Measurements from ENCODE around the gene FRRS1L.

DNA sequence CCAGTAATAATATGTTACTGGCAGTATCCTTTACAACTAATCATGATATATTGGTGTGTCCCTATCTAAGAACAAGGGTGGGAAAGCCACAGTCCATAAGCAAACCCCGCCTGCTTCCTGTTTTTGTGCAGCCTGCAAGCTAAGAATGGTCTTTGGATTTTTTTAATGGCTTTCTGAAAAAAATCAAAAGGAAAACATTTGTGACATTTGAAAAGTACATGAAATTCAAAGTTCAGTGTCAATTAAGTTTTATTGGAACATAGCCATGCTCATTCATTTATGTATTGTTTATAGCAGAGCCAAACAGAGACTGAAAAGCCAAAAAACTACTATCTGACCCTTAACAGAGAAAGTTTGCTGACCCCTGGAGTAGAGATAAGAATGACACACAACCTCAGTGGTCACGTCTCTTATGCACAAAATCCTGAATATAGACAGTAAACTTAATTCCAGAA, 34.5 kb downstream of the FRRS1L start:
- TF ChIP-seq NFIC (IDR thresholded peaks at IDR 0.05) (no peak), EGR1 (IDR thresholded peaks at IDR 0.05) (no peak), TAF1 (IDR thresholded peaks at IDR 0.05; ENCODE audit: low read depth) (no peak), RAD21 (IDR thresholded peaks at IDR 0.05; ENCODE audit: low read depth) (no peak), CREB1 (IDR thresholded peaks at IDR 0.05; ENCODE audit: low read depth) (no peak), CEBPB (IDR thresholded peaks at IDR 0.05) (no peak), ZBTB7A (IDR thresholded peaks at IDR 0.05; ENCODE audit: low read depth) (no peak)
- TF ChIP-seq, protein P1, sequence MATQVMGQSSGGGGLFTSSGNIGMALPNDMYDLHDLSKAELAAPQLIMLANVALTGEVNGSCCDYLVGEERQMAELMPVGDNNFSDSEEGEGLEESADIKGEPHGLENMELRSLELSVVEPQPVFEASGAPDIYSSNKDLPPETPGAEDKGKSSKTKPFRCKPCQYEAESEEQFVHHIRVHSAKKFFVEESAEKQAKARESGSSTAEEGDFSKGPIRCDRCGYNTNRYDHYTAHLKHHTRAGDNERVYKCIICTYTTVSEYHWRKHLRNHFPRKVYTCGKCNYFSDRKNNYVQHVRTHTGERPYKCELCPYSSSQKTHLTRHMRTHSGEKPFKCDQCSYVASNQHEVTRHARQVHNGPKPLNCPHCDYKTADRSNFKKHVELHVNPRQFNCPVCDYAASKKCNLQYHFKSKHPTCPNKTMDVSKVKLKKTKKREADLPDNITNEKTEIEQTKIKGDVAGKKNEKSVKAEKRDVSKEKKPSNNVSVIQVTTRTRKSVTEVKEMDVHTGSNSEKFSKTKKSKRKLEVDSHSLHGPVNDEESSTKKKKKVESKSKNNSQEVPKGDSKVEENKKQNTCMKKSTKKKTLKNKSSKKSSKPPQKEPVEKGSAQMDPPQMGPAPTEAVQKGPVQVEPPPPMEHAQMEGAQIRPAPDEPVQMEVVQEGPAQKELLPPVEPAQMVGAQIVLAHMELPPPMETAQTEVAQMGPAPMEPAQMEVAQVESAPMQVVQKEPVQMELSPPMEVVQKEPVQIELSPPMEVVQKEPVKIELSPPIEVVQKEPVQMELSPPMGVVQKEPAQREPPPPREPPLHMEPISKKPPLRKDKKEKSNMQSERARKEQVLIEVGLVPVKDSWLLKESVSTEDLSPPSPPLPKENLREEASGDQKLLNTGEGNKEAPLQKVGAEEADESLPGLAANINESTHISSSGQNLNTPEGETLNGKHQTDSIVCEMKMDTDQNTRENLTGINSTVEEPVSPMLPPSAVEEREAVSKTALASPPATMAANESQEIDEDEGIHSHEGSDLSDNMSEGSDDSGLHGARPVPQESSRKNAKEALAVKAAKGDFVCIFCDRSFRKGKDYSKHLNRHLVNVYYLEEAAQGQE (IDR thresholded peaks at IDR 0.05; ENCODE audit: low read depth), result no peak
- TF ChIP-seq, protein P2, sequence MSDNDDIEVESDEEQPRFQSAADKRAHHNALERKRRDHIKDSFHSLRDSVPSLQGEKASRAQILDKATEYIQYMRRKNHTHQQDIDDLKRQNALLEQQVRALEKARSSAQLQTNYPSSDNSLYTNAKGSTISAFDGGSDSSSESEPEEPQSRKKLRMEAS (IDR thresholded peaks at IDR 0.05), result no peak

All from Ishikawa (cell line).